DOHH2 (cell line): ENCODE results near the gene RGS19.

Experiments
- H3F3A ChIP-seq: fragments of 200-600 bp; sonication (generic), shearing (Covaris generic); 2 replicates; pipeline ENCODE4 v1.6.0; 2016; ENCODE audit warnings: antibody characterized with exemption, mild to moderate bottlenecking; ENCODE audit not compliant: control insufficient read depth, insufficient read depth
- H3K27ac ChIP-seq: fragments of 200-600 bp; sonication (generic); 2 replicates; pipeline ENCODE4 v1.5.1; 2014; ENCODE audit warnings: low read depth, mild to moderate bottlenecking, low read length, moderate library complexity
- H3K27me3 ChIP-seq: fragments of 200-600 bp; sonication (generic); 2 replicates; pipeline ENCODE4 v1.6.1; 2014; ENCODE audit warnings: mild to moderate bottlenecking, low read length, mixed read lengths; ENCODE audit not compliant: control insufficient read depth
- H3K36me3 ChIP-seq: fragments of 200-600 bp; sonication (generic); 2 replicates; pipeline ENCODE4 v1.6.1; 2014; ENCODE audit warnings: mild to moderate bottlenecking, low read length, moderate library complexity, mixed read lengths; ENCODE audit not compliant: control insufficient read depth
- H3K4me1 ChIP-seq: fragments of 200-600 bp; sonication (generic); 2 replicates; pipeline ENCODE4 v1.6.1; 2014; ENCODE audit warnings: mild to moderate bottlenecking, low read length, mixed read lengths; ENCODE audit not compliant: control insufficient read depth
- H3K4me2 ChIP-seq: fragments of 200-600 bp; sonication (generic); 2 replicates; pipeline ENCODE4 v1.6.0; 2014; ENCODE audit warnings: mild to moderate bottlenecking, low read length, moderate library complexity
- H3K4me3 ChIP-seq: fragments of 200-600 bp; sonication (generic); 2 replicates; pipeline ENCODE4 v1.5.1; 2014; ENCODE audit warnings: mild to moderate bottlenecking, low read length, mixed read lengths
- H3K79me2 ChIP-seq: fragments of 200-600 bp; sonication (generic); 2 replicates; pipeline ENCODE4 v1.6.1; 2014; ENCODE audit warnings: mild to moderate bottlenecking, low read length, mixed read lengths; ENCODE audit not compliant: control insufficient read depth
- H3K9me2 ChIP-seq: fragments of 200-600 bp; sonication (generic); replicated peaks from 2 replicates; pipeline ENCODE4 v1.6.1; 2014; ENCODE audit warnings: mild to moderate bottlenecking, low read length, mixed read lengths; ENCODE audit not compliant: control insufficient read depth
- H3K9me3 ChIP-seq: fragments of 200-600 bp; sonication (generic); 2 replicates; pipeline ENCODE4 v1.6.1; 2014; ENCODE audit warnings: antibody characterized with exemption, low read length, mixed read lengths; ENCODE audit not compliant: control insufficient read depth, insufficient read depth
- H4K20me1 ChIP-seq: fragments of 200-600 bp; sonication (generic); 2 replicates; pipeline ENCODE4 v1.6.0; 2014; ENCODE audit warnings: low read depth, mild to moderate bottlenecking, antibody characterized with exemption, low read length, moderate library complexity; ENCODE audit not compliant: control insufficient read depth, insufficient read depth
- EZH2phosphoT487 ChIP-seq: fragments of 200-600 bp; sonication (generic); IDR thresholded peaks from 2 replicates; pipeline ENCODE4 v1.6.1; 2017; ENCODE audit warnings: borderline replicate concordance, mild to moderate bottlenecking, antibody characterized with exemption, low read length, moderate library complexity, mixed read lengths
- TF ChIP-seq, protein P1 (sequence below): fragments of 200-600 bp; sonication (generic); IDR thresholded peaks from one replicate; pipeline ENCODE4 v1.5.1; 2014; ENCODE audit warnings: antibody characterized with exemption, mild to moderate bottlenecking, low read depth, low read length; ENCODE audit not compliant: poor library complexity, severe bottlenecking

RGS19 gene

DNA sequence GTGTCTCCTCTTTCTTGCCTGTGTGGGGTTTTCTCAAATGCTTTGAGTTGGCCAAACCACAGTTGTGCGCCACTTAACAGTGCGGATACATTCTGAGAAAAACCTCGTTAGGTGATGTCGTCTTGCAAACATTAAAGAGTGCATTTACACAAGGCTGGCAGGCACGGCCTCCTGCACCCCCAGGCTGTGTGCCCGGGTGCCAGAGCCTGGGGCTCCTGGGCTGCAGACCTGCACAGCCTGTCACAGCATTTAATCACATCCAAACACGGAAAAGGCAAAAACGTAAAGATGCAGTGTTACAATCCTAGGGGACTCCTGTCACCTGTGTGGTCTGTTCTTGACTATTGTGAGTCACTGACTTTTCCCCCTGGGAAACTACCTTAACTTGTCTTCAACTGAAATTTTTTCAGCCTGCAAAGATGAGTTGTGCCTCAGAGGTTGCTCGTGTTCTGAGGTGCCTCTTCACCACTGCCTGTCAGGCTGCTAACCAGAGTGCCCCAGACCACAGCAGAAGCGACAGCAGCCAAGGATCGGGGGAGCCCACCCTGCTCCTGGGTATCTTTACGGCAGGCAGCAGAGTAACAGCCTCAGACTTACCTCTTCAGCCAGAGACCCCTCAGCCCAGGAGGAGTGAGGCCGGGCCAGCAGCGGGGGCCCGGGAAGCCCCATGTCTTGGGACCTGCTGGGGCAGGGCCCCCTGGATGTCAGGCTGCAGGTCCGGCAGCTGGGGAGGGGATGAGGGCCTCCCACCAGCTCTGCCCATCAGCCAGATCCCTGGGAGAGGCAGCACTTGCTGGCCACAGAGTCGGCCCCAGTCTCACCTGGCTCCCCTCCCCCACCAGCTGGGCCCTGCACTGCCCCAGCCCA, 44.0 kb downstream of the RGS19 start:
- peaks cover 15% of the 10 kb centered on the region; the same call in 1 of the 2 replicates for H3F3A ChIP-seq
- H3K27ac ChIP-seq: no peak overlapping the region
- H3K36me3 ChIP-seq: peaks cover 42% of the 10 kb centered on the region
- H3K9me2 ChIP-seq: no peaks in the 10 kb centered on the region
- no peak overlapping the region for H3K4me3 ChIP-seq
- H3K79me2 ChIP-seq: no peaks in the 10 kb centered on the region
- no peak overlapping the region for H3K4me2 ChIP-seq
- peaks cover 54% of the 10 kb centered on the region for H3K4me1 ChIP-seq
- no peaks in the 10 kb centered on the region for H3K9me3 ChIP-seq
- TF ChIP-seq, protein P1, sequence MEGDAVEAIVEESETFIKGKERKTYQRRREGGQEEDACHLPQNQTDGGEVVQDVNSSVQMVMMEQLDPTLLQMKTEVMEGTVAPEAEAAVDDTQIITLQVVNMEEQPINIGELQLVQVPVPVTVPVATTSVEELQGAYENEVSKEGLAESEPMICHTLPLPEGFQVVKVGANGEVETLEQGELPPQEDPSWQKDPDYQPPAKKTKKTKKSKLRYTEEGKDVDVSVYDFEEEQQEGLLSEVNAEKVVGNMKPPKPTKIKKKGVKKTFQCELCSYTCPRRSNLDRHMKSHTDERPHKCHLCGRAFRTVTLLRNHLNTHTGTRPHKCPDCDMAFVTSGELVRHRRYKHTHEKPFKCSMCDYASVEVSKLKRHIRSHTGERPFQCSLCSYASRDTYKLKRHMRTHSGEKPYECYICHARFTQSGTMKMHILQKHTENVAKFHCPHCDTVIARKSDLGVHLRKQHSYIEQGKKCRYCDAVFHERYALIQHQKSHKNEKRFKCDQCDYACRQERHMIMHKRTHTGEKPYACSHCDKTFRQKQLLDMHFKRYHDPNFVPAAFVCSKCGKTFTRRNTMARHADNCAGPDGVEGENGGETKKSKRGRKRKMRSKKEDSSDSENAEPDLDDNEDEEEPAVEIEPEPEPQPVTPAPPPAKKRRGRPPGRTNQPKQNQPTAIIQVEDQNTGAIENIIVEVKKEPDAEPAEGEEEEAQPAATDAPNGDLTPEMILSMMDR: no peak
- no peak for TF ChIP-seq EZH2phosphoT487
- H4K20me1 ChIP-seq: no peaks in the 10 kb centered on the region
- H3K27me3 ChIP-seq: no peaks in the 10 kb centered on the region

DNA sequence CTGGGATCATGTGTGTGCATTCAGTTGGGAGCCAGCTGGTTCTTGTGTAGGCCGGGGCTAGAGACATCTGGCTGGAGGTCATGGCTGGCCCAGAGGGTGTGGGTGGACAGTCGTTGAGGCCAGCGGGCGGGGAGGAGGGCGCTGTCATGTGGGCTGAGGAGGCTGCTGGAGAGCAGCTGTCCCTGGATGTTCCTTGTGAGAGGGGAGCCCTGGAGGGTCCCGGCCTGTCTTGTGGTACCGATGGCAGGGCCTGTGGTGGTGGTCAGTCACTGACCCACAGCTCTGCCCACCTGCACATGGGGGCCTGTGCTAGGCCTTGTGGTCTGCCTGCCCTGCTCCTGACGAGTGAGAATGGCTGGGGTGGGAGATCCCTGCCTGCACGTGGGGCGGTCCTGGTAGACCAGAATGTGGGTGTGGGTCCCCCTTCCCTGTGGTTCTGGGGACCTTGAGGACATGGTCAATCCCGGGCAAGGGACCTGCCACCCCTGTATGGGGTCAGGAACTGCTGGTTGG, 45.3 kb downstream of the RGS19 start:
- no peaks in the 10 kb centered on the region for H3K9me2 ChIP-seq
- no peak overlapping the region for H3K27ac ChIP-seq
- no peak overlapping the region for H3K4me3 ChIP-seq
- TF ChIP-seq, protein P1: no peak
- TF ChIP-seq EZH2phosphoT487: no peak
- no peaks in the 10 kb centered on the region for H3K9me3 ChIP-seq
- H3K79me2 ChIP-seq: no peaks in the 10 kb centered on the region
- peaks cover 42% of the 10 kb centered on the region for H3K4me1 ChIP-seq
- peaks cover 7% of the 10 kb centered on the region; the same call in 1 of the 2 replicates for H3F3A ChIP-seq
- no peak overlapping the region for H3K4me2 ChIP-seq
- no peaks in the 10 kb centered on the region for H3K27me3 ChIP-seq
- H4K20me1 ChIP-seq: no peaks in the 10 kb centered on the region
- peaks cover 54% of the 10 kb centered on the region for H3K36me3 ChIP-seq

DNA sequence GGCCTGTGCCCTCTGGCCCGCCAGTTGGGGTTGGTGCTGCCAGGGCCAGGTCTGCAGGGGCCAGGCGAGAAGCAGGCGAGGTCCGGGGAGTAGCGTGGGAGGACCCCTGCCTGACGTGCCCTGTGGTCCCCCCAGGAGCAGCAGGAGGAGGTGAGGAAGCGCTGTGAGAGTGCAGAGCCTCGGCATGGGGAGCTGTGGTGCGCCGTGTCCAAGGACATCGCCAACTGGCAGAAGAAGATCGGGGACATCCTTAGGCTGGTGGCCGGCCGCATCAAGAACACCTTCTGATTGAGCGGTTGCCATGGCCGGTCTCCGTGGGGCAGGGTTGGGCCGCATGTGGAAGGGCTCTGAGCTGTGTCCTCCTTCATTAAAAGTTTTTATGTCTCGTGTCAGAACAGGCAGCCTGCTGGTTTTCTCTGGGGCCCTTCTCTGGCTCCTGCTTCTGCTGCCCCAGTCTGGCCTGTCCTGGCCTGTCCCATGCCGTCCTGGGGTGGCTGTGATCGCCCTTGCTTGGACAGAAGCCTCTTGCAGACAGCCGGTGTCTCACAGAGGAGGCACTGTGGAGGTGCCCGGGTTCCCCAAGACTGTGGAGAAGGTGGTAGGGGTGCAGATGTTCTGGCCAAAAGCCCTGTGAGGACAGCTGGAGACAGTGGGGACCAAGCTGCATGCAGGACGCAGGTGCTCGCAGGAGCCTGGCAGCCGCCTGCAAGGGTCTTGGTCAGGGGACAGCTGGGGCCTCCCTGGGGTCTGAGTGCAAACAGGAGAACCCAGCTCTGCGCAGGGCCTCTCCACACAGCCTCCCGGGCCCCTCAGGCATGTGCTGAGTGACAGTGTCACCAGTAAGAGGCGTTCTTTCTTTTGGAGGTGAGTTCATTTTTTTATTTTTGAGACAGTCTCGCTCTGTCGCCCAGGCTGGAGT, 46.4 kb downstream of the RGS19 start:
- H4K20me1 ChIP-seq: no peaks in the 10 kb centered on the region
- H3K4me2 ChIP-seq: no peak overlapping the region
- H3K4me3 ChIP-seq: no peak overlapping the region
- no peaks in the 10 kb centered on the region for H3K9me2 ChIP-seq
- peaks cover 31% of the 10 kb centered on the region for H3K4me1 ChIP-seq
- no peak overlapping the region for H3K27ac ChIP-seq
- peaks cover 7% of the 10 kb centered on the region; the same call in 1 of the 2 replicates for H3F3A ChIP-seq
- no peaks in the 10 kb centered on the region for H3K27me3 ChIP-seq
- TF ChIP-seq, protein P1: no peak
- no peak for TF ChIP-seq EZH2phosphoT487
- peaks cover 61% of the 10 kb centered on the region for H3K36me3 ChIP-seq
- H3K9me3 ChIP-seq: no peaks in the 10 kb centered on the region
- H3K79me2 ChIP-seq: no peaks in the 10 kb centered on the region
